Suprapubic skin (tissue), 4 donors: ENCODE measurements around the gene C11orf58. TPM values are rescaled to one million over a fixed set of nuclear protein-coding genes. Genes with fewer than 3 reads are reported as not detected.

Experiments
- DNase-seq, 2 donors: peaks; one replicate each; pipeline ENCODE4 v3.0.0-alpha.2; 2019; ENCODE audit warnings: low spot score in 2 of 2
- H3K27ac ChIP-seq: fragments of 200-600 bp; sonication (generic); one replicate; pipeline ENCODE4 v1.5.1; 2019
- H3K27me3 ChIP-seq: fragments of 200-600 bp; sonication (generic); one replicate; pipeline ENCODE4 v1.5.1; 2019
- H3K36me3 ChIP-seq: fragments of 200-600 bp; sonication (generic); one replicate; pipeline ENCODE4 v1.5.1; 2019
- H3K4me1 ChIP-seq: fragments of 200-600 bp; sonication (generic); one replicate; pipeline ENCODE4 v1.5.1; 2019
- H3K4me3 ChIP-seq: fragments of 200-600 bp; sonication (generic); one replicate; pipeline ENCODE4 v1.5.1; 2019; ENCODE audit warnings: mild to moderate bottlenecking
- H3K9me3 ChIP-seq: fragments of 200-600 bp; sonication (generic); one replicate; pipeline ENCODE4 v1.5.1; 2019
- CTCF ChIP-seq, 2 donors: fragments of 200-600 bp in 1 of 2; fragments of 450-650 bp in 1 of 2; sonication (generic) in 1 of 2; IDR thresholded peaks; one replicate each; pipeline ENCODE4 v1.5.1; 2016 to 2019; ENCODE audit warnings: antibody characterized with exemption in 2 of 2, mild to moderate bottlenecking in 1 of 2, moderate library complexity in 1 of 2
- EP300 ChIP-seq: sonication (generic); formaldehyde crosslinking; IDR thresholded peaks from one replicate; pipeline ENCODE4 v1.6.1; 2017; ENCODE audit warnings: antibody characterized with exemption
- POLR2A ChIP-seq, 2 donors: fragments of 450-650 bp; IDR thresholded peaks; one replicate each; pipeline ENCODE4 v1.6.1; 2017; ENCODE audit warnings: antibody characterized with exemption in 2 of 2, mild to moderate bottlenecking in 2 of 2, moderate library complexity in 2 of 2
- POLR2AphosphoS5 ChIP-seq, 3 donors: sonication (generic); formaldehyde crosslinking; IDR thresholded peaks; one replicate each; pipeline ENCODE4 v1.6.1; 2017; ENCODE audit warnings: antibody characterized with exemption in 3 of 3
- WGBS: methylation state at CpG from one replicate; pipeline ENCODE4 v1.1.5; 2018; 5-methylcytosine and 5-hydroxymethylcytosine counted together
- total RNA-seq, 4 donors: library from RNA; depleted of rRNA; stranded (reverse); fragments of >200 nt; gene quantifications; one replicate each; pipeline ENCODE4 v1.1.0, GENCODE V29; 2016

Gene C11orf58
- total RNA-seq, 4 donors from 2014 or later = 103 to 158 (median 133) TPM

- WGBS = 98% methylated on average over 10 of the region's 10 CpGs
- Histone ChIP-seq H3K27ac (peak overlapping the region; percentile 50), H3K27me3 (no peaks in the 10 kb centered on the region), H3K4me3 (no peak overlapping the region), H3K4me1 (peaks cover 78% of the 10 kb centered on the region), H3K36me3 (no peaks in the 10 kb centered on the region), H3K9me3 (no peaks in the 10 kb centered on the region)
- DNase-seq = no peak
- TF ChIP-seq CTCF (IDR thresholded peaks at IDR 0.05) (no peak), EP300 (no peak)
Measured at GRCh38 chr11:16789560-16790485, 51.4 kb downstream of the C11orf58 start.

GRCh38 chr11:16790486-16791190 lies 52.2 kb downstream of the C11orf58 start:
- WGBS = 80% methylated on average over 11 of the region's 16 CpGs
- H3K36me3 ChIP-seq = no peaks in the 10 kb centered on the region
- H3K4me1 ChIP-seq = peaks cover 70% of the 10 kb centered on the region

GRCh38 chr11:16791191-16791961 lies 52.9 kb downstream of the C11orf58 start:
- Histone ChIP-seq H3K9me3 (no peaks in the 10 kb centered on the region), H3K4me1 (peaks cover 63% of the 10 kb centered on the region), H3K27ac (peak overlapping the region; percentile 43), H3K4me3 (no peak overlapping the region), H3K36me3 (no peaks in the 10 kb centered on the region), H3K27me3 (no peaks in the 10 kb centered on the region)
- no peak for DNase-seq
- 61% methylated on average over 13 of the region's 13 CpGs for WGBS
- TF ChIP-seq POLR2AphosphoS5 (IDR thresholded peaks at IDR 0.05) (no peak), EP300 (no peak), CTCF (IDR thresholded peaks at IDR 0.05) (no peak), POLR2A (IDR thresholded peaks at IDR 0.05) (no peak)

More at GRCh38 chr11:16790486-16791190, 52.2 kb downstream of the C11orf58 start:
- TF ChIP-seq POLR2AphosphoS5 (IDR thresholded peaks at IDR 0.05) (no peak), EP300 (no peak), CTCF (IDR thresholded peaks at IDR 0.05) (no peak), POLR2A (IDR thresholded peaks at IDR 0.05) (no peak)
- H3K27ac ChIP-seq = peak overlapping the region; percentile 43
- no peak overlapping the region for H3K4me3 ChIP-seq
- H3K9me3 ChIP-seq = no peaks in the 10 kb centered on the region
- no peak for DNase-seq
- no peaks in the 10 kb centered on the region for H3K27me3 ChIP-seq

GRCh38 chr11:16792426-16792825 lies 54.0 kb downstream of the C11orf58 start:
- H3K27ac ChIP-seq = no peak overlapping the region
- no peak for DNase-seq
- no peak for TF ChIP-seq EP300
- TF ChIP-seq POLR2AphosphoS5 (IDR thresholded peaks at IDR 0.05) = no peak
- no peak for TF ChIP-seq POLR2A (IDR thresholded peaks at IDR 0.05)
- no peak for TF ChIP-seq CTCF (IDR thresholded peaks at IDR 0.05)
- no peaks in the 10 kb centered on the region for H3K36me3 ChIP-seq
- no peak overlapping the region for H3K4me3 ChIP-seq
- H3K9me3 ChIP-seq = no peaks in the 10 kb centered on the region
- no peaks in the 10 kb centered on the region for H3K27me3 ChIP-seq
- H3K4me1 ChIP-seq = peaks cover 54% of the 10 kb centered on the region
